ENCODE data around the gene CYB5R2. TPM values are rescaled to one million over a fixed set of nuclear protein-coding genes. Genes with fewer than 3 reads are reported as not detected.

The CYB5R2 gene
- total RNA-seq, 1 donor from 2014 or later, result 23.2 TPM

DNA sequence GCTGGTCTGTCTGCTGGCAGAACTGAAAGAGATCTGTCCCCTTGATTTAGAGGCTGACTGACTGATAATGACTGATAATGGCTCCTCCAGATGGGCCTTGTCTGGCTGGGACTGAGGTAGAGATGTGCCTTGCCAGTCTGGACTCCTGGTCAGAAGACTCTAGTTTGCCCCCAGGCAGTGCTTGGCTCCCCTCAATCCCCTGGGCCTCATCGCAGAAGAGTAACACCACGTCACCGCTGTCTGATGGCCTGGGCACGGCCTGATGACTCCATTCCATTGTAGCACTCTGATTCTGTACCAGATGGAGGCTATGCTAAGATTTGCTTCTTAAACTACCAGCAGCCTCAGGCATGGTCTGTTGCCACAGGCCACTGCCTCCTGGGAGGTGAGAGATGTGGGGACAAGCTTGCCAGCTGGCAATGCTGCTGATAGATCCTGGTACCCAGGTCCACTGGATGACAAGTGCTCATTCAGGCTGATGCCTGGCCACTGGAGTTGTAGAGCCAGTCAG lies 19.1 kb downstream of the CYB5R2 start:
- no peak for DNase-seq (ENCODE audit: extremely low spot score, unreplicated experiment)
- no peaks in the 10 kb centered on the region for H3K27me3 Mint-ChIP-seq
- H3K4me3 Mint-ChIP-seq, result no peak overlapping the region
- TF ChIP-seq, protein P1, sequence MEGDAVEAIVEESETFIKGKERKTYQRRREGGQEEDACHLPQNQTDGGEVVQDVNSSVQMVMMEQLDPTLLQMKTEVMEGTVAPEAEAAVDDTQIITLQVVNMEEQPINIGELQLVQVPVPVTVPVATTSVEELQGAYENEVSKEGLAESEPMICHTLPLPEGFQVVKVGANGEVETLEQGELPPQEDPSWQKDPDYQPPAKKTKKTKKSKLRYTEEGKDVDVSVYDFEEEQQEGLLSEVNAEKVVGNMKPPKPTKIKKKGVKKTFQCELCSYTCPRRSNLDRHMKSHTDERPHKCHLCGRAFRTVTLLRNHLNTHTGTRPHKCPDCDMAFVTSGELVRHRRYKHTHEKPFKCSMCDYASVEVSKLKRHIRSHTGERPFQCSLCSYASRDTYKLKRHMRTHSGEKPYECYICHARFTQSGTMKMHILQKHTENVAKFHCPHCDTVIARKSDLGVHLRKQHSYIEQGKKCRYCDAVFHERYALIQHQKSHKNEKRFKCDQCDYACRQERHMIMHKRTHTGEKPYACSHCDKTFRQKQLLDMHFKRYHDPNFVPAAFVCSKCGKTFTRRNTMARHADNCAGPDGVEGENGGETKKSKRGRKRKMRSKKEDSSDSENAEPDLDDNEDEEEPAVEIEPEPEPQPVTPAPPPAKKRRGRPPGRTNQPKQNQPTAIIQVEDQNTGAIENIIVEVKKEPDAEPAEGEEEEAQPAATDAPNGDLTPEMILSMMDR (conservative IDR thresholded peaks at IDR 0.05), result no peak
- H3K27ac Mint-ChIP-seq, result no peak overlapping the region
- peaks cover 36% of the 10 kb centered on the region for H3K36me3 Mint-ChIP-seq
- H3K4me1 Mint-ChIP-seq (ENCODE audit: unreplicated experiment), result peaks cover 5% of the 10 kb centered on the region
- no peaks in the 10 kb centered on the region for H3K9me3 Mint-ChIP-seq

DNA sequence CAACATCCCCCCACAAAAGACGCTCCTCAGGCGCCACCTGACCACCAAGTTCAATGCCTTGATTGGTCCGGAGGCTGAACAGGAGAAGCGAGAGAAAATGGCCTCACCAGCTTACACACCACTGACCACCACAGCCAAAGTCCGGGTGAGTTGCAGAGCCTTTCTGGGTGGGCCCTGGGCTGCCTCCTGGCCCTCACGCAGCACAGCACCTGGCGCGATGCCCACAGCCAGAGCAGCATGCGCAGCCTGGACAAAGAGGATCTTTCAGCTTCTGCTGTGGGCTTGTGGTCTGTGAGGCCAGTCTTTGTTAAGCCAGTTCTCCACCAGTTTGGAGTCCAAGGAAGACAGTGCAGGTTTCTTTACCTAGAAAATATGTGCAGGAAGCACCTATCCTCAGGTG lies 21.6 kb downstream of the CYB5R2 start:
- TF ChIP-seq, protein P1 (conservative IDR thresholded peaks at IDR 0.05), result no peak
- Mint-ChIP-seq H3K36me3 (peaks cover 34% of the 10 kb centered on the region), H3K4me3 (no peak overlapping the region), H3K9me3 (no peaks in the 10 kb centered on the region), H3K27me3 (no peaks in the 10 kb centered on the region), H3K27ac (no peak overlapping the region), H3K4me1 (ENCODE audit: unreplicated experiment) (peaks cover 7% of the 10 kb centered on the region)
- DNase-seq (ENCODE audit: extremely low spot score, unreplicated experiment), result no peak

DNA sequence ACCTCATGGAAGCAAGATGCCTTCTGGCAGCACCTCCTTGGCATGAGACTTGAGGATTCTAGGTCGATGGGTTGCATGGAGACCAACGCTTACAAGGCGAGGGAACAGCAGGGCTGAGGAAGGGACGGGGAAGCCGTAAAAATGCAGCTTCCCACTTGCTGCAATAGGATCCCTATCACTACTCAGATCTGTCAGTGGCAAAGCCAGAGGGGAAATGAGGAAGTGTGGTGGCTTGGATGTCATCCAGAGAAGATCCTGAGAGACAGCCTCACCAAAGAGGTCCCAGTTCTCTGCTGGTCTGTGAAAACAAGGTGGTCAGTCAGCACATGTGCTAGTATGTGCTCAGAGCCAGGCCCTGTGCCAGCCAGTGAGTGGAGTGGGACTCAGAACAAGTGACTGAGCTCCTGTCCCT lies 22.2 kb downstream of the CYB5R2 start:
- no peak for DNase-seq (ENCODE audit: extremely low spot score, unreplicated experiment)
- Mint-ChIP-seq H3K27ac (no peak overlapping the region), H3K27me3 (no peaks in the 10 kb centered on the region), H3K4me1 (ENCODE audit: unreplicated experiment) (peaks cover 7% of the 10 kb centered on the region), H3K4me3 (no peak overlapping the region), H3K9me3 (no peaks in the 10 kb centered on the region), H3K36me3 (peaks cover 34% of the 10 kb centered on the region)
- TF ChIP-seq, protein P1 (conservative IDR thresholded peaks at IDR 0.05), result no peak

DNA sequence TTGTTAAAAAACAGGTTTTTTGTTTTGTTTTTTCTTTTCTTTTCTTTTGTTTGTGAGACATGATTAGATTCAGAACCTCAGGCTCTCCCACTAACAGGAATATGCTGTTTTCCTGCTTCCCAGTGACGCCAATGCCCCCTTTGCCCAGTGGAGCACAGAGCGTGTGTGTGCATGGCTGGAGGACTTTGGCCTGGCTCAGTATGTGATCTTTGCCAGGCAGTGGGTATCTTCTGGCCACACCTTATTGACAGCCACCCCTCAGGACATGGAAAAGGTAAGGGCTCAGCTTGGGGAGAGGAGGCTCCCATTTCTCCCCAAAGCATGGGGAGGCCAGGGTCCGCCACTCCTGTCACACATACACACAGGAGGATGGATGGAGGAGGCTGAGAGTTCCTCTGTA lies 25.0 kb downstream of the CYB5R2 start:
- Mint-ChIP-seq H3K4me1 (ENCODE audit: unreplicated experiment) (peaks cover 11% of the 10 kb centered on the region), H3K27me3 (no peaks in the 10 kb centered on the region), H3K27ac (no peak overlapping the region), H3K4me3 (no peak overlapping the region), H3K36me3 (peaks cover 46% of the 10 kb centered on the region), H3K9me3 (no peaks in the 10 kb centered on the region)
- no peak for DNase-seq (ENCODE audit: extremely low spot score, unreplicated experiment)
- TF ChIP-seq, protein P1 (conservative IDR thresholded peaks at IDR 0.05), result no peak

DNA sequence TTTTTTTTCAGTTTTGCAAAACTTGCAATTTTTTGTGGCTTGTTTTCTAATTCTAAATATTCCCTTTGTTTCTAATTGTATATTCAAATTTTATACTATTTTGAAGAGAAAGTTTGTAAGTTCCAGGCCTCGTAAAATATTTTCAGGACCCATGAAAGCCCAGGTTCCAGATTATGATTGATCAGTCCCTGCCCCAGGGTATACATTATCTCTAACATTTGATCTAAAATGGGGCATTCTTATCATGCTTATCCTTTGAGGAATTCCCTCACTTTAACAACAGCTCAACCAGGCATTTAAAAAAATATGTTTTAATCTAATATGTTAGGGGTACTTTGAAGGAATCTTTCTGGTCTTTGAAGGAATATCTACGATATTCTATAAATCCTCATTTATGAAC lies 26.4 kb downstream of the CYB5R2 start:
- peaks cover 11% of the 10 kb centered on the region for H3K4me1 Mint-ChIP-seq (ENCODE audit: unreplicated experiment)
- H3K36me3 Mint-ChIP-seq, result peaks cover 42% of the 10 kb centered on the region
- no peaks in the 10 kb centered on the region for H3K27me3 Mint-ChIP-seq
- no peak for DNase-seq (ENCODE audit: extremely low spot score, unreplicated experiment)
- no peak overlapping the region for H3K27ac Mint-ChIP-seq
- no peak overlapping the region for H3K4me3 Mint-ChIP-seq
- H3K9me3 Mint-ChIP-seq, result no peaks in the 10 kb centered on the region
- TF ChIP-seq, protein P1 (conservative IDR thresholded peaks at IDR 0.05), result no peak

DNA sequence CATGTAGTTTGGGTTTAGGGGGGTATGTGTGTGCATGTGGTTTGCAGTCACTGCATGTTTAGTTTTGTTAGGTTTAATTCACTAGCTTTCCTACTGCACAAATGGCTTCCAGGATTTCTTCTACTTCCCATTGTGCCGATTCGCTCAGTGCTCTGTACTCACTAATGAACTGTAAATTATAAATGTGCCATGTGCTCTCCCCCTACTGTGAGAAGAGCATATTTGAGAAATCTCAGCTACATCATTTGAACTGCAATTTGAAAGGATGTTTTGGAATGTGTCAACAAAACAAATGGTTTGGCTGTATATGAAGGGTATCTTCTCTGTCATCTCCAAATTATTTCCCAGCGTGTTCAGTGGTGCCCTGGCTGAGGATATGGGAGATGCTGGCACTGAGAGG lies 28.1 kb downstream of the CYB5R2 start:
- Mint-ChIP-seq H3K4me1 (ENCODE audit: unreplicated experiment) (peaks cover 11% of the 10 kb centered on the region), H3K9me3 (no peaks in the 10 kb centered on the region), H3K36me3 (peaks cover 44% of the 10 kb centered on the region), H3K27ac (no peak overlapping the region), H3K4me3 (no peak overlapping the region), H3K27me3 (no peaks in the 10 kb centered on the region)
- no peak for DNase-seq (ENCODE audit: extremely low spot score, unreplicated experiment)
- TF ChIP-seq, protein P1 (conservative IDR thresholded peaks at IDR 0.05), result no peak
